Mucosa of gallbladder (tissue), 1 donor: ENCODE data around the gene FGF5. TPM values are rescaled to one million over a fixed set of nuclear protein-coding genes. Genes with fewer than 3 reads are reported as not detected.

Experiments
- DNase-seq: peaks from one replicate; pipeline ENCODE4 v3.0.0-alpha.2; 2020; ENCODE audit warnings: low spot score
- total RNA-seq: library from RNA; stranded (reverse); gene quantifications from one replicate; pipeline ENCODE4 v1.2.1, GENCODE V29; 2021
- donor health status: DM: no; HTN: no; CAD: no.

The FGF5 gene
- total RNA-seq, 1 donor from 2014 or later: 0.12 TPM

- DNase-seq: peak; percentile 82
Observed at GRCh38 chr4:80335554-80336358, 69.3 kb downstream of the FGF5 start, which contains the start of gene CFAP299. Gene CFAP299, plus strand, starts transcription at chr4:80335730.

GRCh38 chr4:80336582-80336981, 70.1 kb downstream of the FGF5 start:
- DNase-seq: peak; percentile 13

GRCh38 chr4:80340036-80340435, 73.6 kb downstream of the FGF5 start:
- DNase-seq: no peak

Other genes with a start within 250 kb of the FGF5 start
- 163 TPM for gene ANTXR2, start 193.4 kb upstream of the FGF5 start, total RNA-seq
- gene PRDM8, start 69.2 kb upstream of the FGF5 start, total RNA-seq: 4.1 TPM
- gene CFAP299, start 69.1 kb downstream of the FGF5 start, total RNA-seq: not detected